Osteocyte (in vitro differentiated cells): ENCODE results near the gene FBXO21. TPM values are rescaled to one million over a fixed set of nuclear protein-coding genes. Genes with fewer than 3 reads are reported as not detected.

Source experiments
- DNase-seq: peaks from one replicate; pipeline ENCODE4 v3.0.0; 2021; ENCODE audit warnings: mixed read lengths; ENCODE audit not compliant: unreplicated experiment; ENCODE audit errors: extremely low spot score
- H3K27ac Mint-ChIP-seq: one replicate; pipeline ENCODE4 v1.8.0; 2021; ENCODE audit warnings: mild to moderate bottlenecking, mixed read lengths; ENCODE audit not compliant: unreplicated experiment
- H3K27me3 Mint-ChIP-seq: one replicate; pipeline ENCODE4 v1.8.0; 2021; ENCODE audit warnings: mixed read lengths; ENCODE audit not compliant: unreplicated experiment
- H3K36me3 Mint-ChIP-seq: one replicate; pipeline ENCODE4 v1.8.0; 2021; ENCODE audit warnings: mixed read lengths; ENCODE audit not compliant: unreplicated experiment
- H3K4me1 Mint-ChIP-seq: one replicate; pipeline ENCODE4 v1.8.0; 2021; ENCODE audit warnings: mixed read lengths; ENCODE audit not compliant: unreplicated experiment
- H3K4me3 Mint-ChIP-seq: one replicate; pipeline ENCODE4 v1.8.0; 2021; ENCODE audit warnings: mild to moderate bottlenecking, moderate library complexity, mixed read lengths; ENCODE audit not compliant: unreplicated experiment
- H3K9me3 Mint-ChIP-seq: one replicate; pipeline ENCODE4 v1.8.0; 2021; ENCODE audit warnings: mixed read lengths; ENCODE audit not compliant: unreplicated experiment
- total RNA-seq: library from RNA; stranded (reverse); gene quantifications from 2 replicates; pipeline ENCODE4 v1.2.1, GENCODE V29; 2021
- TF ChIP-seq, protein P1 (sequence below): fragments of 200-600 bp; sonication (generic); IDR thresholded peaks from 2 replicates; pipeline ENCODE4 v1.5.0; 2021; ENCODE audit warnings: antibody characterized with exemption, mild to moderate bottlenecking, moderate library complexity

FBXO21 gene
- total RNA-seq, 1 donor from 2014 or later = 49.0 TPM

GRCh38 chr12:117149431-117149830, 40.8 kb downstream of the FBXO21 start:
- TF ChIP-seq, protein P1, sequence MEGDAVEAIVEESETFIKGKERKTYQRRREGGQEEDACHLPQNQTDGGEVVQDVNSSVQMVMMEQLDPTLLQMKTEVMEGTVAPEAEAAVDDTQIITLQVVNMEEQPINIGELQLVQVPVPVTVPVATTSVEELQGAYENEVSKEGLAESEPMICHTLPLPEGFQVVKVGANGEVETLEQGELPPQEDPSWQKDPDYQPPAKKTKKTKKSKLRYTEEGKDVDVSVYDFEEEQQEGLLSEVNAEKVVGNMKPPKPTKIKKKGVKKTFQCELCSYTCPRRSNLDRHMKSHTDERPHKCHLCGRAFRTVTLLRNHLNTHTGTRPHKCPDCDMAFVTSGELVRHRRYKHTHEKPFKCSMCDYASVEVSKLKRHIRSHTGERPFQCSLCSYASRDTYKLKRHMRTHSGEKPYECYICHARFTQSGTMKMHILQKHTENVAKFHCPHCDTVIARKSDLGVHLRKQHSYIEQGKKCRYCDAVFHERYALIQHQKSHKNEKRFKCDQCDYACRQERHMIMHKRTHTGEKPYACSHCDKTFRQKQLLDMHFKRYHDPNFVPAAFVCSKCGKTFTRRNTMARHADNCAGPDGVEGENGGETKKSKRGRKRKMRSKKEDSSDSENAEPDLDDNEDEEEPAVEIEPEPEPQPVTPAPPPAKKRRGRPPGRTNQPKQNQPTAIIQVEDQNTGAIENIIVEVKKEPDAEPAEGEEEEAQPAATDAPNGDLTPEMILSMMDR = no peak
- H3K27ac Mint-ChIP-seq = no peak overlapping the region
- no peak overlapping the region for H3K4me3 Mint-ChIP-seq
- H3K9me3 Mint-ChIP-seq = no peaks in the 10 kb centered on the region
- H3K27me3 Mint-ChIP-seq = no peaks in the 10 kb centered on the region
- peaks cover 6% of the 10 kb centered on the region for H3K4me1 Mint-ChIP-seq
- H3K36me3 Mint-ChIP-seq = peaks cover 45% of the 10 kb centered on the region
- no peak for DNase-seq

- Mint-ChIP-seq H3K36me3 (peaks cover 43% of the 10 kb centered on the region), H3K27me3 (no peaks in the 10 kb centered on the region), H3K27ac (peak overlapping the region; percentile 27), H3K4me3 (no peak overlapping the region), H3K4me1 (peaks cover 6% of the 10 kb centered on the region), H3K9me3 (no peaks in the 10 kb centered on the region)
- TF ChIP-seq, protein P1 = no peak
- no peak for DNase-seq
Observed at GRCh38 chr12:117148642-117149041, 41.6 kb downstream of the FBXO21 start.

GRCh38 chr12:117147639-117148038, 42.6 kb downstream of the FBXO21 start:
- peaks cover 6% of the 10 kb centered on the region for H3K4me1 Mint-ChIP-seq
- no peaks in the 10 kb centered on the region for H3K9me3 Mint-ChIP-seq
- no peak overlapping the region for H3K27ac Mint-ChIP-seq
- no peaks in the 10 kb centered on the region for H3K27me3 Mint-ChIP-seq
- TF ChIP-seq, protein P1 = no peak
- peaks cover 42% of the 10 kb centered on the region for H3K36me3 Mint-ChIP-seq
- no peak for DNase-seq
- H3K4me3 Mint-ChIP-seq = no peak overlapping the region

- no peak overlapping the region for H3K27ac Mint-ChIP-seq
Observed at GRCh38 chr12:117145597-117146154, 44.6 kb downstream of the FBXO21 start.

GRCh38 chr12:117144599-117144998, 45.7 kb downstream of the FBXO21 start:
- DNase-seq = no peak
- TF ChIP-seq, protein P1 = no peak
- H3K27ac Mint-ChIP-seq = no peak overlapping the region
- H3K27me3 Mint-ChIP-seq = no peaks in the 10 kb centered on the region
- H3K4me3 Mint-ChIP-seq = no peak overlapping the region
- peaks cover 6% of the 10 kb centered on the region for H3K4me1 Mint-ChIP-seq
- H3K9me3 Mint-ChIP-seq = no peaks in the 10 kb centered on the region
- H3K36me3 Mint-ChIP-seq = peaks cover 32% of the 10 kb centered on the region

More at GRCh38 chr12:117145597-117146154, 44.6 kb downstream of the FBXO21 start:
- no peak overlapping the region for H3K4me3 Mint-ChIP-seq
- TF ChIP-seq, protein P1 = no peak
- H3K4me1 Mint-ChIP-seq = peaks cover 6% of the 10 kb centered on the region
- H3K9me3 Mint-ChIP-seq = no peaks in the 10 kb centered on the region
- H3K27me3 Mint-ChIP-seq = no peaks in the 10 kb centered on the region
- DNase-seq = no peak
- peaks cover 38% of the 10 kb centered on the region for H3K36me3 Mint-ChIP-seq
